Peyer's patch (tissue), 4 donors: ENCODE measurements around the gene PDLIM7. TPM values are rescaled to one million over a fixed set of nuclear protein-coding genes. Genes with fewer than 3 reads are reported as not detected.

Source experiments
- DNase-seq, 3 donors: peaks; one replicate each; pipeline ENCODE4 v3.0.0-alpha.2; 2017 to 2019
- H3K27ac ChIP-seq, 4 donors: fragments of 200-600 bp; sonication (generic); one replicate each; pipeline ENCODE4 v1.5.1; 2016 to 2019
- H3K27me3 ChIP-seq, 2 donors: fragments of 200-600 bp; sonication (generic); one replicate each; pipeline ENCODE4 v1.5.1; 2019
- H3K36me3 ChIP-seq, 3 donors: fragments of 200-600 bp; sonication (generic); one replicate each; pipeline ENCODE4 v1.5.1; 2016 to 2019
- H3K4me1 ChIP-seq, 4 donors: fragments of 200-600 bp; sonication (generic); one replicate each; pipeline ENCODE4 v1.5.1; 2016 to 2019
- H3K4me3 ChIP-seq, 4 donors: fragments of 200-600 bp; sonication (generic); 1 replicate in 3 of 4; 2 replicates in 1 of 4; pipeline ENCODE4 v1.5.1; 2016 to 2019; ENCODE audit warnings: mild to moderate bottlenecking in 1 of 4
- H3K9me3 ChIP-seq, 4 donors: fragments of 200-600 bp; sonication (generic); one replicate each; pipeline ENCODE4 v1.5.1; 2016 to 2019; ENCODE audit warnings: mild to moderate bottlenecking in 1 of 4
- POLR2A ChIP-seq, 2 donors: fragments of 450-650 bp; IDR thresholded peaks; one replicate each; pipeline ENCODE4 v1.5.1; 2017; ENCODE audit warnings: antibody characterized with exemption in 2 of 2, mild to moderate bottlenecking in 2 of 2, moderate library complexity in 2 of 2
- total RNA-seq, 4 donors: library from RNA; depleted of rRNA; stranded (reverse); fragments of >200 nt; gene quantifications; one replicate each; pipeline ENCODE4 v1.1.0, GENCODE V29; 2016
- TF ChIP-seq, protein P1 (sequence below), 6 experiments: fragments of 450-650 bp in 4 of 6; fragments of 200-600 bp in 2 of 6; sonication (generic) in 1 of 6; IDR thresholded peaks; one replicate each; pipeline ENCODE4 v1.5.1; 2017 to 2019; ENCODE audit warnings: antibody characterized with exemption in 6 of 6, mild to moderate bottlenecking in 3 of 6, moderate library complexity in 1 of 6

The PDLIM7 gene
- total RNA-seq, 4 donors from 2014 or later = 17.4 to 137 (median 23.3) TPM

- Histone ChIP-seq H3K27ac (no peak overlapping the region), H3K4me3 (no peak overlapping the region), H3K9me3 (no peaks in the 10 kb centered on the region), H3K36me3 (peaks cover 0 to 31% (median 0%) of the 10 kb centered on the region in 3 donors), H3K27me3 (no peaks in the 10 kb centered on the region), H3K4me1 (peaks cover 4 to 23% (median 18%) of the 10 kb centered on the region in 4 donors)
- no peak for TF ChIP-seq POLR2A (IDR thresholded peaks at IDR 0.05)
- TF ChIP-seq, protein P1, sequence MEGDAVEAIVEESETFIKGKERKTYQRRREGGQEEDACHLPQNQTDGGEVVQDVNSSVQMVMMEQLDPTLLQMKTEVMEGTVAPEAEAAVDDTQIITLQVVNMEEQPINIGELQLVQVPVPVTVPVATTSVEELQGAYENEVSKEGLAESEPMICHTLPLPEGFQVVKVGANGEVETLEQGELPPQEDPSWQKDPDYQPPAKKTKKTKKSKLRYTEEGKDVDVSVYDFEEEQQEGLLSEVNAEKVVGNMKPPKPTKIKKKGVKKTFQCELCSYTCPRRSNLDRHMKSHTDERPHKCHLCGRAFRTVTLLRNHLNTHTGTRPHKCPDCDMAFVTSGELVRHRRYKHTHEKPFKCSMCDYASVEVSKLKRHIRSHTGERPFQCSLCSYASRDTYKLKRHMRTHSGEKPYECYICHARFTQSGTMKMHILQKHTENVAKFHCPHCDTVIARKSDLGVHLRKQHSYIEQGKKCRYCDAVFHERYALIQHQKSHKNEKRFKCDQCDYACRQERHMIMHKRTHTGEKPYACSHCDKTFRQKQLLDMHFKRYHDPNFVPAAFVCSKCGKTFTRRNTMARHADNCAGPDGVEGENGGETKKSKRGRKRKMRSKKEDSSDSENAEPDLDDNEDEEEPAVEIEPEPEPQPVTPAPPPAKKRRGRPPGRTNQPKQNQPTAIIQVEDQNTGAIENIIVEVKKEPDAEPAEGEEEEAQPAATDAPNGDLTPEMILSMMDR (IDR thresholded peaks at IDR 0.05) = no peak
- DNase-seq = peak in 1 of 3 donors; percentile 40
Measured at GRCh38 chr5:177443144-177443983, 54.0 kb downstream of the PDLIM7 start.

GRCh38 chr5:177442066-177442826 is 55.2 kb downstream of the PDLIM7 start:
- Histone ChIP-seq H3K27me3 (no peaks in the 10 kb centered on the region), H3K27ac (no peak overlapping the region), H3K9me3 (no peaks in the 10 kb centered on the region), H3K4me3 (no peak overlapping the region), H3K36me3 (peaks cover 0 to 41% (median 0%) of the 10 kb centered on the region in 3 donors), H3K4me1 (peaks cover 3 to 16% (median 10%) of the 10 kb centered on the region in 4 donors)
- no peak for DNase-seq
- TF ChIP-seq POLR2A (IDR thresholded peaks at IDR 0.05) = no peak
- TF ChIP-seq, protein P1 (IDR thresholded peaks at IDR 0.05) = no peak

- Histone ChIP-seq H3K4me3 (no peak overlapping the region), H3K36me3 (peaks cover 0 to 50% (median 0%) of the 10 kb centered on the region in 3 donors), H3K4me1 (peaks cover 0 to 9% (median 5%) of the 10 kb centered on the region in 4 donors), H3K27me3 (no peaks in the 10 kb centered on the region), H3K27ac (no peak overlapping the region), H3K9me3 (no peaks in the 10 kb centered on the region)
- TF ChIP-seq, protein P1 (IDR thresholded peaks at IDR 0.05) = no peak
- peak in 1 of 3 donors; percentile 37 for DNase-seq
Measured at GRCh38 chr5:177440990-177441780, 56.2 kb downstream of the PDLIM7 start.

GRCh38 chr5:177440211-177440989 is 57.0 kb downstream of the PDLIM7 start:
- H3K36me3 ChIP-seq = peaks cover 0 to 58% (median 0%) of the 10 kb centered on the region in 3 donors
- H3K9me3 ChIP-seq = no peaks in the 10 kb centered on the region
- H3K4me1 ChIP-seq = peaks cover 0 to under 1% (median 0%) of the 10 kb centered on the region in 4 donors
- no peak overlapping the region for H3K27ac ChIP-seq
- no peak for TF ChIP-seq POLR2A (IDR thresholded peaks at IDR 0.05)
- TF ChIP-seq, protein P1 (IDR thresholded peaks at IDR 0.05) = no peak
- no peaks in the 10 kb centered on the region for H3K27me3 ChIP-seq
- H3K4me3 ChIP-seq = no peak overlapping the region
- no peak for DNase-seq
